AG20443 (cell line): ENCODE results near the gene ZNF688.
"Not testable (repeated sequence)": the region's sequence is repeated elsewhere in the genome, so short reads cannot be mapped to it uniquely, and the experiment has no call there.

ENCODE experiments used
- DNase-seq: peaks from one replicate; pipeline ENCODE4 v3.0.0; 2012; ENCODE audit warnings: low spot score, mixed read lengths

Gene ZNF688

DNA sequence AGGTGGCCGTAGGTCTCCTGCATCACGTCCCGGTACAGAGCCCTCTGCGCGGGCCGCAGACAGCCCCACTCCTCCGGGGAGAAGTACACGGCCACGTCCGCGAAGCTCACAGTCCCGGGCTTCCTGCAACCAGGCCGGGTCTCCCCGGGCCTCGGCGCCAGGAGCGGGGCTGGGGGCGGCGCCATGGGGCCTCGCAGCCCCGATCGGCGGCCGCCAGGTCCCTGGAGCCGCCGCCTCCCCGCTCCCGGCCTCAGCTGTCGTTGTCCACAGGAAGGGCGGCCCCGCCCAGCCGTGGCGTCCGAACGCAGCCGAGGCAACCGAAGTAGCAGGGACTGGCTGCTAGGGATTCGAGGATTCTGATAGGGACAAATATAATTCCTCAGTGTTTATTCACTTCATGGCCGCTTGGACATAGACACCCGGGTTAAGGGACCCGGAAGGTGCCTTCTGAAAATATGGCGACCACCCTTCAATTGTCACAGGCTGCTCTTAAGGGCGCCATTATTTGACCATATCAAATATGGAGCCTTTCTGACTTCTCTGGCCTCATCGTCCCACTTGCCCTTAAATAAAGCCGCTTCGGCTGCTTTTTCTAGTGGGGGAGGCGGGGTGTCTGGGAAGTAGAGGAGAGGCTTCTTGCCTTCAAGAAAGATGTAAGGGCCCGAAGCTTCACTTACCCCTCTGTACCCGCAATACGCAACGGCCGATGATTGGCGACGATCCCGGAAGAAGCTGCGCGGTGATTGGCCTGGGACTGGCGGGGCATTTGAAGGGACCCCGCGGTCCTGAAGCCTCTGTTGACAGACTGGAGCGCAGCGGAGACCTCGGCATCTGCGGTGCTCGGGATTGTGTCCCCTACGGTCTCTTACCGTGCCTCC, at the start of gene ZNF688:
Gene ZNF688, minus strand, starts transcription at position 270 of the 878 bp plus-strand sequence. Its CDS starts 85 bp downstream, at position 185.
- peak; percentile 96 for DNase-seq

- no peak for DNase-seq
Observed at GRCh38 chr16:30620169-30620568, 48.7 kb upstream of the ZNF688 start.

GRCh38 chr16:30619638-30620037, 48.1 kb upstream of the ZNF688 start:
- no peak for DNase-seq

GRCh38 chr16:30619202-30619601, 47.7 kb upstream of the ZNF688 start:
- no peak for DNase-seq

DNA sequence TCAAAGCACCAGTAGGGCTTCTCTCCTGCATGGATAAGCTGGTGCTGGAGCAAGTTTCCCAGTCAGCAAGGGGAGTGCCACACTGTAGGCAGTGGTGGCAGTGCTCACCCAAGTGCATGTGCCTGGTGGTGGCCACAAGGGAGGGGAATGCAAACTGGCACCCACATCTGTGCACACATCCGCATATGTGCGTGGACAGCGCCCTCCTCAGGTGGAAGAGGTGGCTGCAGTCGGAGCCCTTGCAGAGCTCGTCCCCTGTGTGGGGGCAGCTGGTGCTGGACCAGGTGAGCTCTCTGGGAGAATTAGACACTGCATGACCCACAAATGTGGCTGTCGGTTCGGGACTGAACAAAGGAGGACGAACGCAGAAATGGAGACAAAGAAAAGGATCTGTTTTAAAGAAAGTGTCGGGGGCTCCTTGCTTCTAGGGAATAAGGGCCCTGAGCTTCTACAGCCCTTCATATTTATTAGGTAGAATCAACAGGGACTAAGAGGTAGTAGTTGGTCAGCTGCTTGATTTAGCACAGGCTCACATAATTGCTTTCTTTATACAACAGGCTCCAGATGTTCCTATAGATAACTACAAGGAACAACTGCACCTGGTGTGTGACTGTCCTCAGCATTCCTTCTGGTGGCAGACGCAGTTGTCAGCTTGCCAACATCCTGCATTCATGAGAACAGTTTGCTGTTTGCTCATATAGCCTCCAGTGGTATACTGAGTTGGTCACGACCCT, 44.0 kb upstream of the ZNF688 start:
- peak; percentile 25 for DNase-seq

DNA sequence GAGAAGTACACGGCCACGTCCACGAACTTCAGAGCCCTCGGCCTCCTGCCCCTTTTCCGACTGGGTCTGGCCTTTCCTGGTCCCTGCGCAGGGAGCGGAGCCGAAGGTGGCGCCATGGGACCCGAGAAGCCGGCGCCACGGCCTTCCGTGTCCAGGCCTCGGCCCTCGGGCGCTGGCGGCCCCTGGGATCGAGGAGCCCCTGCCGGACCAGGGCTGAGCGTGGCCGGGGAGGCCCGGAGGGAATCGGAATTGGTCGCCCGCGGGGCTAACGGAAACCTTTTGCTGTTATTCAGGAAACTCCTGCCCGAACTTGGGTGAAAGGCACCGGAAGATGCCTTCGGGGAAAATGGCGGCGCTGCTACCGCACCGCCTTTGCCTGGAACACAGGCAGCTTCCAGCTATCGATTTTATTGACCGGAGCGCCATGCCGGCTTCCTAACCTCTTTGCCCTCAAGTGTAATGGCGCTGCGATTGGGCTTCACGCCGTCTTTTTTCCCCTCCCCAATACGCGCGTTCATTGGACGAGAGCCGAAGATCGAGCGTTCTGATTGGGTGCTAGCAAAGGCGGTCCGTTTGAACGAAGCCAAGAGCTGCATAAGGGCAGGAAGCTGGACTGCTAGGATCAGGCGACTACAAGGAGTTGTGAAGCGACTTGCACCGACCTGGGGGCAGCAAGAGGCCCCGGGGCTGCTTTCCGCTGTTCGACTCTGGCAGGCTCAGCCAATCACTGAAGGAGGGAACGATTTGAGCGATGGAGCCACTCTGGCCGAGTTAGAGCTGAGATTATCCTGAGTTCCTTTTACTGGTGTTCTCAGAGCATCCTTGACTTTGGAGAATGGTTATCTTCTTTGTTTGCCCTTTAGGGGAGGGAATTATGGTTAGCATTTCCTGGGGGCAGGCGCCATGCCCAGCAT, 38.7 kb upstream of the ZNF688 start, which contains the start of gene ZNF689:
Gene ZNF689, minus strand, starts transcription at position 464 of the 914 bp plus-strand sequence. Its CDS starts 348 bp downstream, at position 116.
- peak; percentile 98 for DNase-seq

GRCh38 chr16:30609002-30609925, 37.8 kb upstream of the ZNF688 start:
- DNase-seq = peak; percentile 66

DNA sequence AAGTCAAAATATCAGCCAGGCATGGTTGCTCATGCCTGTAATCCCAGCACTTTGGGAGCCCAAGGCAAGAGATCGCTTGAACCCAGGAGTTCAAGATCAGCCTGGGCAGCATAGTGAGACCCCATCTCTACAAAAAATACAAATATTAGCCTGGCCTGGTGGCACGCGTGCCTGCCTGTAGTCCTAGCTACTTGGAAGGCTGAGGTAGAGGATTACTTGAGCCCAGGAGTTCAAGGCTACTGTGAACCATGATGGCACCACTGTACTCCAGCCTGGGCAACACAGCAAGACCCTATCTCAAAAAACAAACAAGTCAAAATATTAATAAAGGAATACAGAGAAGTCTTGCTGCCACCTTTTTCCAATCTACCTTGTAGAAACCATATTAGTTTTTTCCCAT, 34.5 kb upstream of the ZNF688 start:
- DNase-seq = no peak

DNA sequence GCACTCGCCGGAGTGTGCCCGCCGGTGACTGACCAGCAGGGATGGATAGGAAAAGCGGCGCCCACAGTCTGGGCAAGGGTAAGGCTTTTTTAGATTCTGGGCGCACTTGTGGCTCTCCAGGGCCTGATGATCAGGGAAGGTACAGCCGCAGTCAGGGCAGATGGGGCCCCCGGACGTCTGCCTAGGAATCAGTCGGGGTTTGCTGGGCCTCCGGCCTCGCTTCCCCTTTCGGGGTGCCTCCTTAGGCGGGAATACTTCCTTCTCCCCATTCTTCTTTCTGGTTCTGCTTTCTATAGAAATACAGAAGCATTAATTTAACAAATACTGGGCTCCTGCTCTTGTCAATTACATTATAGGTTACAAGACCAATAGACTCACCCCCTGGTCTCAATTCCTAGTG, 33.6 kb upstream of the ZNF688 start:
- DNase-seq = no peak

GRCh38 chr16:30604316-30604947, 32.9 kb upstream of the ZNF688 start:
- no peak for DNase-seq

- no peak for DNase-seq
Observed at GRCh38 chr16:30603945-30604315, 32.4 kb upstream of the ZNF688 start.

DNA sequence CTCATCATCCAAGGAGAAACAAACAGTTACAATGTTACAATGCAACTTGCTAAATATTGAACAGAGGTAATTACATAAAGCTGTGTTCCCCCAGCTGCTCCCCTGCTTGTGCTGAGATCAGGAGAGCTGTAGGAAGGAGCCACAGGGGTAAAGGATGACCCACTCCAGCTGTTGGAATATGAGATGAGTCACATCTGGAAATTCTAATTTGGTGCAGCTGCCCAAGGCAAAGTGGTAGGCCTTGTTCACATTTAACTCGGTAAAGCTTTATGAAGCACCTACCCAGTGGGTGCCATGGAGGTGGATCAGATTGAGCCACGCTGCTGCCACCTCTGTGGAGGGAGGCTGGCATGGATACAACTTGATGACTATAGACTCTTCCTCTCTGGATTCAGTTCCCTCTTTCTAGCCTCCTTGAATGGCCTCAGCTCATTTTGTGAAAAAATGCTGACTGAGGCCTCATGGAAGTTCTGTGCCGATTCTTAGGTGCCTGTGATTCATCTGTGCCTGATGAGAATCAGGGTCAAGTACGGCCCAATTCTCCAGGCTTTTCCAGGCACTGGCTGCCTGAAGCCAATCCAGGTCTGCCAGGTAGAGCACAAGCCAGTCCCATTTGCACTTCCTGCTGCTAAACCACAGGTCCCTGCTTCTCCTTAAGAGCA, 31.2 kb upstream of the ZNF688 start:
- DNase-seq = peak; percentile 35

- DNase-seq = no peak
Observed at GRCh38 chr16:30601966-30602365, 30.5 kb upstream of the ZNF688 start.

- DNase-seq = no peak
Observed at GRCh38 chr16:30600929-30601328, 29.4 kb upstream of the ZNF688 start.

DNA sequence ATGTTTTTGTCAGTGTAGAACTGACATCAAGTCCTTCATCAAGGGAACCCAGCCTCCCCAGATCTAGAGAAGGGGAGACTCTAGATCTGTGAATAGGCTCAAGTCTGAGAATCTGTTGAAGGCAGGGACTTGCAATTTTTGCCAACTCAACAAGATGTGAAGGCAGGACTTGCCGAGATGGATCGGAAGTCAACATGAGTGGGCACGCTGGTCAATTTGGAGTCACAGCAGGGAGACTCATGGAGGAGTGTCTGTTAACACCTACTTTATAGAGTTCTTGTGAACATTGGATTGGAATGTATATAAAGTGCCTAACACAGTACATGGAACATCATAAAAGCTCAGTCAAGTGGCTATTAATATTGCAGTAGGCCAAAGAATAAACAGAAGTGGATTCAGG, 28.7 kb upstream of the ZNF688 start:
- no peak for DNase-seq

- DNase-seq = no peak
Observed at GRCh38 chr16:30592871-30593270, 21.4 kb upstream of the ZNF688 start.

DNA sequence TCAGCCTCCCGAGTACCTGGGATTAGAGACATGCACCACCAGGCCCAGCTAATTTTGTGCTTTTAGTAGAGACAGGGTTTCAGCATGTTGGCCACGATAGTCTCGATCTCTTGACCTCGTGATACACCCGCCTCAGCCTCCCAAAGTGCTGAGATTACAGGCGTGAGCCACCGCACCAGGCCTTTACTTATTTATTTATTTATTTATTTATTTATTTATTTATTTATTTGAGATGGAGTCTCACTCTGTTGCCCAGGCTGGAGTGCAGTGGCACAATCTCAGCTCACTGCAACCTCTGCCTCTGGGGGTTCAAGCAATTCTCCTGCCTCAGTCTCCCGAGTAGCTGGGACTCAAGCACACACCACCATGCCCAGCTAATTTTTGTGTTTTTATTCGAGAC, 19.4 kb upstream of the ZNF688 start:
- DNase-seq = not testable (repeated sequence)

GRCh38 chr16:30589582-30589981, 18.1 kb upstream of the ZNF688 start:
- DNase-seq = not testable (repeated sequence)

DNA sequence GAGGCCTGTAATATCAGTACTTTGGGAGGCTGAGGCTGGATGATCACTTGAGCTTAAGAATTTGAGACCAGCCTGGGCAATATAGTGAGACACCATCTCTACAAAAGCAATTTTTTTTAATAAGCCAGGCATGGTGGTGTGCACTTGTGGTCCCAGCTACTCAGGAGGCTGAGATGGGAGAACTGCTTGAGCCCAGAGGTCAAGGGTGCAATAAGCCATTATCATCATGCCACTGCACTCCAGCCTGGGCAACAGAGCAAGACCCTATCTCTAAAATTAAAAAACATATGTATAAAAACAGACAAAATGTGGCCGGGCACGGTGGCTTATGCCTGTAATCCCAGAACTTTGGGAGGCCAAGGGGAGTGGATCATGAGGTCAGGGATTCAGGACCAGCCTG, 17.1 kb upstream of the ZNF688 start:
- no peak for DNase-seq
